ENCODE data around the gene C1QTNF2.

The C1QTNF2 gene

DNA sequence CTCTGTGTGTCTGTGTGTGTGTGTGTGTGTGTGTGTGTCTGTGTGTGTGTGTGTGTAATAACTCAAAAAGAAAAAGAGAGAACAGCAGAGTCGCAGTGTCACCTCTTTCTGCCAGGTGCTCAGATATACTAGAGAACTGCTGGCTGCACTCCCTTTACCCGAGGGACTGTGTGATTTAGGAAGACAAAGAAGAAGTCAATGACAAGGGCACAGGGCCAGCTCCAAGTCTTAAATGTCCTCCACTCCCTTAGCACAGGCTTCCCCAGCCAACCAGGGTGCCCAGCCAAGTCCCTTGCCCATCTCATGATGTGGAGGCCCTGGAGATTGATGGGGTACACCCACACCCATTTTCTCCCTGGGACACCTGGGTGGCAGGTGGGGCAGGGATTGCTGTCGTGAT, 66.7 kb downstream of the C1QTNF2 start:
- no peak for DNase-seq (ENCODE audit: low spot score)

DNA sequence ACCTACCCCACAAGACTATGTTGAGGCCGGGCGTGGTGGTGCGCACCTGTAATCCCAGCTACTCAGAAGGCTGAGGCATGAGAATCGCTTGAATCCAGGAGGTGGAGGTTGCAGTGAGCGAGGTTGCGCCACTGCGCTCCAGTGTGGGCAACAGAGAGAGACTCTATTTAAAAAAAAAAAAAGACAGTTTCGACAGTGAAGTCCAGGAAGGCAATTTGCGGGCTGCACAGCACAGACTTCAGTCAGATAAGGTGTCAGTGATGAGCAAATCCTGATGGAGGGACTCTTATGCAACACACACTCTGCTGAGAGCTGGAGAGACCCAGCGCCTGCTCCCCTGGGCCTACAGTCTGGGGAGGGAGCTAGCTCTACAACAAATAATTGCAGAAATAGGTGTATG, 72.2 kb downstream of the C1QTNF2 start:
- no peak for DNase-seq (ENCODE audit: low spot score)

DNA sequence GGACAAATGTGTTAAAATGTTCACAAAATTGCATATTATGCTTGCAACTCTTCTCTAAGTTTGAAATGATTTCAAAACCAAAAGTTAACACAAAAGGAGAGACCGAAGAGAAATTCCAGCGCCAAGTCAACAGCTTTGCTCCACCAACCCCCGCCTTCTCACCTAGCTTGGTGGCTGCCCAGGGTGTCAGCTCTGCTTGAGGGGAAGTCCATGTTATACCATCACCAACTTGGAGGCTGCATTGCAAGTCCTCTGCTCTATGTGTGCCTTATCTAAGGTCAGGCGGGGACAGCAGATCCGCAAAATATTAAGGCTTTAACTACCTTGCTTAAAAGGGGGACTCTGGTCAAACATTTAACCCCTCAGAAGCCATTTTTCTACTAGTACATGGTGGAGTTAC, 72.7 kb downstream of the C1QTNF2 start:
- DNase-seq (ENCODE audit: low spot score): no peak

Measured in LoVo (cell line).